ENCODE data around the gene MSX1. TPM values are rescaled to one million over a fixed set of nuclear protein-coding genes. Genes with fewer than 3 reads are reported as not detected.
A peak's percentile ranks its signal among the peaks of the same experiment; 100 is the strongest.

MSX1 gene
- total RNA-seq, 1 donor from 2014 or later, result 2.9 TPM

DNA sequence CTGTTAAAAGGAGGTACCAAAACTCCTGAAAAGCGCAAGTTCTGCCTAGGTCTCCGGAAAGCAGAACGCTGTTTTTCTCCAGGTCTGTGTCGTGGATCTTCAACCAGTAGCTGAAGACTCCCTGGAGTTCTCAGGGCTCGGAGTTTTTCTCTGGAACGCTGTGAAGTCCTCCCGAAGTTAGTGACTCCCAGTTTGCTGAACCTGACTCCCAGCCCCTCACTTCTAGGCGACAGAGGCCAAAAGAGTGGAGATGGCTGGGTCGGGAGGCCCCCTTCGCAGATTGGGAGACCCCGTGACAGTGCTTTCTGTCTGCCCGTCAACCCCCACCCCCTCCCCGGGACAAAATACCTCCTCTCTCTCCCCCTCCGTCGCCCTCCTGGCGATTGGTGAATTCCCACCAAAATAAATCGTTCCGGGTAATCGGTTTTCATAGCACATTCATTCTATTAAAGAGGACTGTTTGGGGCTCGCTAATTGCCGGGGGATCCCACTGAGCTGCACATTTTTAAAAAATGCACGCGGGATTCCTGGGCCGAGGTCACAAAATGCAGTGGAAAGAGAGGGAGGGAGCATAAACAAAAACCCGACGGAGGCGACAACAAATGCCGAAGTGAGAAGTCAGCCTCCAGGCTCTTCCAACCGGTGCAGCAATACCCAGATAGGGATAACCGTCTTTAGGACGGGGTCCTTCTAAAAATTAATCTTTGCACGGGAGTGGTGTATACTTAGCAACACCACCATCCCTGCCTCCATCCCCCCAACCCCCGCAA is 4.0 kb upstream of the MSX1 start:
- Mint-ChIP-seq H3K4me3 (ENCODE audit: low read depth) (no peak overlapping the region), H3K9me3 (ENCODE audit: low read depth) (no peaks in the 10 kb centered on the region), H3K36me3 (ENCODE audit: insufficient read depth) (no peaks in the 10 kb centered on the region), H3K27ac (peak overlapping the region; percentile 7), H3K27me3 (peaks cover 83% of the 10 kb centered on the region), H3K4me1 (ENCODE audit: low read depth) (peaks cover 20% of the 10 kb centered on the region)
- DNase-seq (ENCODE audit: low spot score, unreplicated experiment), result no peak
- no peak for TF ChIP-seq CTCF (IDR thresholded peaks at IDR 0.05; ENCODE audit: unreplicated experiment)

DNA sequence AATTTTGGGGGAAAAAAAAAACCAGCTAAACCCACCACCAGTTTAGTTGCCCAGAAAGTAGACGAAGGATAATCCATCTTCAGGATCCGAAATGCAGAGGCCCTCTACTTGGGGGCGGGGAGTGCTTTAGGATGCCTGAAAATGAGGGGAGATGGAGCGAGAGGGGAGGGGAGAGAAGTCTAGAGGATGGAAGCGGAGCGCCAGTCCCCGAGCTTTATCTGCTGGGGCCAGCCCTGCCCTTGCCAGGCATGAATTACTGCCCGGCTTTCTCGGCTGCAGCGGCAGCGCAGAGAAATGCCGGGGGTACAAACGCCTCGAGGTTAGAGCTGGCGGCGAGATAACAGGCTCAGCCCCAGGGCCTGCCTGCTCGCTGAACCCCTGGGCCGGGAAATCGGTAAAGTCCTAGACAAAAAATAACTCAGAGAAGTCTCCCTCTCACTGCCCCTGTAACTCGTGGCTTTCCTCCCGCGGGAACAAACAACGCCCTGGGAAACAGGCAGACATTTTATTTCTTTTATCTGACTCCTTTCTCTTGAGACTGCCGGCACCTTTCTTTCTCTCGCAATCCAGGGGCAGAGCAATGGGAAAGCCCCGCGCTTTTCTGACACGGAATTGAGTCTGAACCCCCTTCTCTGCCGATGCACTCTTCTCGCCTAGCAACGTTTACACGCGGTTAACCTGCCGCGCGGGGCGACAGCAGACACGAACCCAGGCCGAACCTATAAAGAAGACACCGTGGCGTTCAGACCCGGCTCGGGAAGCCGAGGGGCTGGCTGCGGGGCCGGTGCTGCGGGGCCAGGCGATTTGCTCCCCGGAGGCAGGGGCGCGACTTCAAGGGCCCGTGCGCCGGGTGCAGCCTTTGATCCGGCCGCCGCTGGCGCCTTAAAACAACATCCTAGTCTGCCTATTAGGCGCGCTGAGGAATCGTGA is 3.1 kb upstream of the MSX1 start:
- no peak for TF ChIP-seq CTCF (IDR thresholded peaks at IDR 0.05; ENCODE audit: unreplicated experiment)
- H3K4me3 Mint-ChIP-seq (ENCODE audit: low read depth), result peak overlapping the region; percentile 52
- H3K4me1 Mint-ChIP-seq (ENCODE audit: low read depth), result peaks cover 22% of the 10 kb centered on the region
- no peaks in the 10 kb centered on the region for H3K9me3 Mint-ChIP-seq (ENCODE audit: low read depth)
- peak overlapping the region; percentile 7 for H3K27ac Mint-ChIP-seq
- no peak for DNase-seq (ENCODE audit: low spot score, unreplicated experiment)
- peaks cover 83% of the 10 kb centered on the region for H3K27me3 Mint-ChIP-seq
- no peaks in the 10 kb centered on the region for H3K36me3 Mint-ChIP-seq (ENCODE audit: insufficient read depth)

GRCh38 chr4:4857001-4857808 is 2.3 kb upstream of the MSX1 start:
- Mint-ChIP-seq H3K9me3 (ENCODE audit: low read depth) (no peaks in the 10 kb centered on the region), H3K36me3 (ENCODE audit: insufficient read depth) (no peaks in the 10 kb centered on the region), H3K27ac (peak overlapping the region; percentile 68), H3K4me1 (ENCODE audit: low read depth) (peaks cover 22% of the 10 kb centered on the region), H3K27me3 (peaks cover 85% of the 10 kb centered on the region), H3K4me3 (ENCODE audit: low read depth) (peak overlapping the region; percentile 1)
- no peak for DNase-seq (ENCODE audit: low spot score, unreplicated experiment)
- TF ChIP-seq CTCF (IDR thresholded peaks at IDR 0.05; ENCODE audit: unreplicated experiment), result no peak

GRCh38 chr4:4857809-4858508 is 1.5 kb upstream of the MSX1 start:
- Mint-ChIP-seq H3K27ac (no peak overlapping the region), H3K27me3 (peaks cover 83% of the 10 kb centered on the region), H3K36me3 (ENCODE audit: insufficient read depth) (no peaks in the 10 kb centered on the region), H3K4me1 (ENCODE audit: low read depth) (peaks cover 20% of the 10 kb centered on the region), H3K4me3 (ENCODE audit: low read depth) (peak overlapping the region; percentile 29), H3K9me3 (ENCODE audit: low read depth) (no peaks in the 10 kb centered on the region)
- no peak for TF ChIP-seq CTCF (IDR thresholded peaks at IDR 0.05; ENCODE audit: unreplicated experiment)
- DNase-seq (ENCODE audit: low spot score, unreplicated experiment), result no peak

All from progenitor cell of endocrine pancreas (in vitro differentiated cells).